KBM-7 (cell line): ENCODE measurements around the gene FAM83F.
A peak's percentile ranks its signal among the peaks of the same experiment; 100 is the strongest.
"Not testable (repeated sequence)": the region's sequence is repeated elsewhere in the genome, so short reads cannot be mapped to it uniquely, and the experiment has no call there.

ENCODE experiments used
- DNase-seq: peaks from one replicate; pipeline ENCODE4 v3.0.0-alpha.2; 2015
- in situ Hi-C: fragments of 300-500 bp; cut with MboI; formaldehyde crosslinking; loops from 2 replicates; pipeline ENCODE4 v1.14.3; 2020; ENCODE audit warnings: low sequenced_read_pairs, low pct_unique_long_range_greater_than_20kb, mixed read lengths

FAM83F gene

DNA sequence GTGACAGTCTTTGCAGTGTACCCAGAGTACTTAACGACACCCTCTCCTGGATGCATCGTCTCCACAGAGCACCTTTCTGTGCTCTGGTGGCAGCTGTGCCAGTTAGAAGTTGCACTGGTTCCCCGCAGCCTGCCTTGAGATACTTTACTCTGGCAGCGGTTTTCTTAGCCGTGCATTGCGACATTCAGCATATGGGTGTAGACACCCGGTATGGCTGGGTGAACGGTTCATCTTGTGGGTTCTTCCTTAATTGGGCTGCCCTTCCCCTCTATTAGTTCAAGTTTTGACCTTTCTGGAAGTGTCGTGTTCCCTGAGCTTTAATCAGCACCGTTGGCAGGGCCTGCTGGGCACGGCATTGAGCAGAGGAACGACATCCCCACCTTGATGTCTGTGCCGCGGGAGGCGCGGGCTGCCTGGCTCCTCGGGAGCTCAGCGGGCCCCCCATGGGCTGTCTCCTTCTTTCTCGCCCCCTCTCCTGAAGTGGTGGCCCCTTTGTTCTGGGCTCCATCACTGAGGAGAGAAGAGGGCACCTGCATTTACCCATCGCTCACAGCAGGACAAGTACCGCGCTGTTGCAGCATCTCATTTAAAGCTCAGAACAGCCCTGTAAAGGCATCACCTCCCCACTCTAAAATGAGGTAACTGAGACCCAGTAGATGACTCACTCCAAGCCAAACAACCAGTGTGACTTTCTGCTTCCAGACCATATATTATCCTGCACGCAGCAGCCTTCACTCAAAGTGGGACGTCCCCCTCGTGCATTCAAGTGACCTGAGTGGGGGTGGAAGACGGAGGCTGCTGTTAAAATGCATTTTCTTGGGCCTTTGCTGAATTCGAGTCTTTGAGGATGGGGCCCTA, 13.3 kb downstream of the FAM83F start:
- DNase-seq: no peak
- in situ Hi-C loops: no loop called here

GRCh38 chr22:40008726-40009291, 14.1 kb downstream of the FAM83F start:
- in situ Hi-C loops: no loop called here
- no peak for DNase-seq

DNA sequence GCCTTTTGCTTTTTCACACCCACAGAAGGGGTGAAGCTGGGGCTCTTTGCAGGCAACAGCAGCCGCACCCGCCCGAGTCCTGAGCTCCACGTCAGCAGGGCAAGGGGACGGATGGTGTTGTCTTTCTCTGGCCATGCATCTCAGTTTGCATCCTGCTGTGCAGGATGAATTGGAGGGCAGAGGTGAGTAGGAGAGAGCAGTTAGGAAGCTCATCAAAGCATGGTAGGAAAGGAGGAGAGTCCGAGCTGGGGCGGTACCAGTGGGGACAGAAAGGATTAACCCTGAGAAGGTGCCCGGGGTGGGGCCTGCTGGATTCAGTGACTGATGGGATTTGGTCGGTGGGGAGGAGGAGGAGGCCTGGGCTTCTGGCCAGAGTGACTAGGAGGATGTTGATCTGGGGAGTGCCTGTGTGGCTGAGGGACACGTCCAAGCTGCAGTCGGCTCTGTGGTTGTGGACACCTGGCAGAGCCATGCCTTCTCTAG, 14.6 kb downstream of the FAM83F start:
- DNase-seq: no peak
- in situ Hi-C loops: no loop called here

DNA sequence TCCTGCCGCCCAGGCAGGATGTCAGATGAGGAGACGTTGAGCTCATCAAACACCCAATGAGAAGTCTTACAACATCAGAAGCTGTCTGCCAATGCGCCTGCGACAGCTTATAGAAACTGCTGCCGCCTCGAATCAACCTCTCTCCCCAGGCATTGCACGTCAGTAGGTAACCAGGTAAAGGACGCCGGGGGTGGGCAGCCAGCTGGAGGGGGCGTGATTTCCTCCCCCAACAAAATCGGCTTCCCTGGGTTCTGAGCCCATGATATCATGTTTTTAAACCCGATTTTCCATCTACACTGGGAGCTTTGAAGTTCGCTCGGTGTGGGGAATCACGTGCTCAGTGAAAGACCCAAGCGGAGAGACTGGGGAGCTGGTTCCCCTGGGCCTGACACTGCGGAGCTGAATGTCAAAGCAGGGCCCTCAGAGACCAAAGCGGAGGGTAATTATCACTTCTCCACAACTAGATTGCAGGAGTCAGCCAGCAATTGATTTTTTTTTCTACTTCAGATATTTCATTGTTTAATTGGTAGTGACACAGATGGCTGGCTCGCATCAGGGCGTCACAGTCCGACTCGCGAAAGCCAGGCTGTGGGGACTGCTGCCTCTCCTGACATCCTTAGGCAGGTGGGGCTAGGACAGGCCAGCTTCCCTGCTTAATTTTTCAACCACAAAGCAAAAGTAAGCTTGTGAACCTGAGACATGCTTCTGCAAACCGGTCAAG, 15.4 kb downstream of the FAM83F start:
- no peak for DNase-seq
- in situ Hi-C loops: no loop called here

- in situ Hi-C loops: no loop called here
- DNase-seq: no peak
These were observed 16.0 kb downstream of the FAM83F start for GRCh38 chr22:40010746-40011145.

- DNase-seq: no peak
- in situ Hi-C loops: no loop called here
These were observed 20.0 kb downstream of the FAM83F start for GRCh38 chr22:40014667-40015248.

GRCh38 chr22:40015358-40015976, 20.7 kb downstream of the FAM83F start:
- DNase-seq: no peak
- in situ Hi-C loops: no loop called here

DNA sequence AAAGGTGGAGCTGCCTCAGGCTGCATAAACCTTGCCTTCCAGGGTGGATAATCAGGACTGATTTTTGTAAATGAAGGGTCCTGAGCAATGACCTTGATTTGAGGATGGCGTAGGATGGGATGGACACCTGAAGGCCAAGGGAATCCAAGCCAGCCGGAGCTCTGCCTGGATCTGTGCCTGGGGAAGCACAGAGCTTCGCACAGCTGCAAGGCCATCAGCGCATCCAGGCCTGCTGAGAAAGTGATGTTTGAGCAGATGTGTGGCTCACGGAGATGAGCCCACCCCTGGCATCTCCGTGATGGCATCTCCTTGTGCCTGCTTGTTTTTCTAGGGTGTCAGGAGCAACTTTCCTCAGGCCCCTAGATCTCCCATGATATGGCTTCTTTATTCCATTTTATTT, 23.3 kb downstream of the FAM83F start:
- in situ Hi-C loops: no loop called here
- DNase-seq: no peak

- in situ Hi-C loops: no loop called here
- DNase-seq: no peak
These were observed 24.3 kb downstream of the FAM83F start for GRCh38 chr22:40019100-40019499.

DNA sequence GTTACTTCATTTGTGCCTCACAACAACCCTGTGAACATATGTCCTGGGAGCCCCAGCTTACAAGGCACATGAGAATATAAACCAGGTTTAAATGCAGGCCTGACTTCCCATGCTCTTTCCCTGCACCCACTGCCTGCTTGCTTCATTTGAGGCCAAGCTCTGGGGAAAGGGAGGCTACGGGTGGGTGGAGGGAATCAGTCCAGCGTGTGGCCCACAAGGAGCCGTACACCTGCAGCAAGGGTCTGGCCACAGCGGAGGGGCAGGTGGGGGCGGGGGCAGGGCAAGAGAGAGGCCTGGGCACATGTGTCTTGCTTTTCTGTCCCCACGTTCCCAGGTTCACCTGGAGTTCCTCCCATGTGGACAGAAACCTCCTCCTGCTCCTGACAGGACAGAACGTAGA, 26.2 kb downstream of the FAM83F start:
- in situ Hi-C loops: loop anchor here (10.0 kb wide), 1 partner anchor 476 kb away; no protein-coding TSS in a partner anchor
- no peak for DNase-seq

DNA sequence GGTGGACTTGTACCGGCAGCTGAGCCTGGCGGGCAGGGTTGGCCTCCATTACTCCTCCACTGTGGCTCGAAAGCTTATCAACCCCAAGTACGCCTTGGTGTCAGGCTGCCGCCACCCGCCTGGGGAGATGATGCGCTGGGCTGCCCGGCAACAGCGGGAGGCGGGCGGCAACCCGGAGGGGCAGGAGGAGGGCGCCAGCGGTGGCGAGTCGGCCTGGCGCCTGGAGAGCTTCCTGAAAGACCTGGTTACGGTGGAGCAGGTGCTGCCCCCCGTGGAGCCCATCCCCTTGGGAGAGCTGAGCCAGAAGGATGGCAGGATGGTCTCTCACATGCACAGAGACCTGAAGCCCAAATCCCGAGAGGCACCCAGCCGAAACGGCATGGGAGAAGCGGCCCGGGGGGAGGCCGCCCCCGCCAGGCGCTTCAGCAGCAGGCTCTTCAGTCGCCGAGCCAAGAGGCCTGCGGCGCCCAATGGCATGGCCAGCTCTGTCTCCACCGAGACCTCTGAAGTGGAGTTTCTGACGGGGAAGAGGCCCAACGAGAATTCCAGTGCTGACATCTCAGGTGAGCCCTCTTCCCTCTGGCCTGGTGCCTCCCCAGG, 26.7 kb downstream of the FAM83F start:
- no peak for DNase-seq
- in situ Hi-C loops: loop anchor here (10.0 kb wide), 1 partner anchor 477 kb away; no protein-coding TSS in a partner anchor

- DNase-seq: no peak
- in situ Hi-C loops: loop anchor here (10.0 kb wide), 1 partner anchor 478 kb away; no protein-coding TSS in a partner anchor
These were observed 27.9 kb downstream of the FAM83F start for GRCh38 chr22:40022536-40023240.

- DNase-seq: no peak
- in situ Hi-C loops: loop anchor here (10.0 kb wide), 1 partner anchor 479 kb away; no protein-coding TSS in a partner anchor
These were observed 28.6 kb downstream of the FAM83F start for GRCh38 chr22:40023341-40023841.

DNA sequence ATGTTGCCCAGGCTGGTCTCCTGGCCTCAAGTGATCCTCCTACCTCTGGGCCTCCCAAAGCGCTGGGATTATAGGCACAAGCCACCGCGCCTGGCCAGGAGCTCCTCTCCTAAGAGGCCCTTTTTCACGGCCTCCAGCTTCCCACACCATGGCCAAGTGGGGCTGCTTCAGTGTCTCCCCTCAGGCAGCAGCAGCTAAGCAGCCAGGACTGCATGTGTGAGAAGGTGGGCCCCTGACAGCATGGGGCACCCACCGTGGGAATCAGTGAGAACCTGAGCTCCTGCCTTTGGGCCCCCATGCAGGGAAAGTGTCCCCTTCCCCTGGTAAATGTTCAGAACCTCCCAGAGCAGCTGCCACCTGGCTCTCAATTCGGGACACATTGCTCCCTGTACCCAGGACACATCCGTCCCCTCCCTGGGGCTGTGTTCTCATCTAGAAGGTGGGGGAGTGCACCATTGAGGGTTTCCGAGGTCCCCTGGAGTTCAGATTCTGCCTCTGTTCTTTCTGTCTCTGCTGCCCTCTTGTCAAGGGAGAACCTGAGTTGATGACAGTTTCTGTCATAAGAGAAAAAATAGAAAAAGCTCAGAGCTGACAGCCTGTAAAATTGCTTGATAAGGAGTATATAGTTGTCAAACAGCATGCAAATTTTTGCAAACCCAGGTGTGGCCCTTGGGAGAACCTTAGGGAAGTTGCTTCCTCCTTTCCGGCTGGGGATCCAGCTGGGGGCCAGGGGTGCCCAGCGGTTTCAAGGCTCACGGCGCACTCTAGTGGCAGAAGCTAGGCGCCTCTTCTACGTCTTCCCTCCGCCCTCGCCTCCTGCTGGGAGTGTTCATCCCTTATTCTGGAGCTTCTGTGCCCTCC, 29.7 kb downstream of the FAM83F start:
- in situ Hi-C loops: loop anchor here (10.0 kb wide), 1 partner anchor 480 kb away; no protein-coding TSS in a partner anchor
- peak; percentile 76 for DNase-seq

DNA sequence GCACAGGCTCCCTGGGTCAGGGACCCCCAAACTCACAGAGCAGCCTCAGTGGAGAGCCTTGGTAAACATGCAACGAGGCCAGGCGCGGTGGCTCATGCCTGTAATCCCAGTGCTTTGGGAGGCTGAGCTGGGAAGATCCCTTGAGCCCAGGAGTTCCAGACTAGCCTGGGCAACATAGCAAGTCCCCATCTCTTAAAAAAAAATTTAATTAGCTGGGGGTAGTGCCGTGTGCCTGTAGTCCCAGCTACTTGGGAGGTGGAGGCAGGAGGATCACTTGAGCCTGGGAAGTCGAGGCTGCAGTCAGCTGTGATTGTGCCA, 30.3 kb downstream of the FAM83F start:
- in situ Hi-C loops: loop anchor here (10.0 kb wide), 1 partner anchor 480 kb away; no protein-coding TSS in a partner anchor
- not testable (repeated sequence) for DNase-seq

GRCh38 chr22:40025856-40026255, 31.1 kb downstream of the FAM83F start:
- in situ Hi-C loops: loop anchor here (10.0 kb wide), 1 partner anchor 481 kb away; no protein-coding TSS in a partner anchor
- DNase-seq: no peak

- DNase-seq: no peak
- in situ Hi-C loops: loop anchor here (10.0 kb wide), 1 partner anchor 482 kb away; no protein-coding TSS in a partner anchor
These were observed 31.9 kb downstream of the FAM83F start for GRCh38 chr22:40026641-40027040.
